ENCODE data around the gene TPCN2. TPM values are rescaled to one million over a fixed set of nuclear protein-coding genes. Genes with fewer than 3 reads are reported as not detected.

TPCN2 gene
- total and polyA plus RNA-seq, 9 of the 15 experiments (the other 6 are each of a cell fraction or from before 2014, with no cell fraction given): 0.66 to 10.2 (median 4.6) TPM

DNA sequence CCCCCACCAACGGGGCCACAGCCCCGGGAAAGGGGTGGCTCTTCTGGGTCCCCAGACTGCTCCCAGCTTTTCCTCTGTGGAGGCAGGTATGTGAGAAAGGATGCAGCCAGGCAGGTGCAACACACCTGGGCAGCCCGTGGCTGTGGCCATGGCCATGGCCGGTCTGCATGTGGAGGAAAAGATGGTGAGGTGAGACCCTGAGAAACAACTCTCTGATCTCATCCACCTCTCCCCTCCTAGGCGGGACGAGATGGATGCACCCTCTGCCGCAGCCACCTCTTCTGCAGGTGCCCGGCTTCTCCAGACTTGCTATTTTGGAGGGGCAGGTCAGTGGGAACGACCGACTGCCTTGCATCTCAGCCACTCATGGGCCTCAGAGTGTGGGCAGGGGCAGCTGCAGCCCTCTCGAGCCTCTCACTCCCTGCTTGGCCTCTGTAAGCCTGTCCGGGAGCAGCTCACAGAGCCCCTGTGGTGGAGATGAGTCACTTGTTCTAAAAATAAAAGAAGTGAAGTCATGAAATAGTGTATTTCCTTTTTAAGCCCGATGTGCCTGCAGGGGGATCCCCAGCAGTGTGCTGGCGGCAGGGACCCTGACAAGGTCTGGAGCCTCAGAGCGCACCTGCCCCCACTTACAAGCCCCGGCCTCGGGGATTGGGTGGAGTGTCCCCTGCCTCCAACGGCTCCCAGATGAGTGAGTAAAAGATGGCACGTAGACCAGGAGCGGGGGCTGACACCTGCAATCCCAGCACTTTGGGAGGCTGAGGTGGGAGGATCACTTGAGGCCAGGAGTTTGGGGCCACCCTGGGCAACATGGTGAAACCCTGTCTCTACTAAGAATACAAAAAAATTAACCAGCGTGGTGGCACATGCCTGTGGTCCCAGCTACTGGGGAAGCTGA, 117.7 kb downstream of the TPCN2 start (continued):
- no peak for TF ChIP-seq ZHX1 (conservative IDR thresholded peaks at IDR 0.05; ENCODE audit: low read length)
- peak; percentile 95 for TF ChIP-seq MEF2A (IDR thresholded peaks at IDR 0.05; ENCODE audit: control insufficient read depth, low read depth, low read length)
- TF ChIP-seq STAT6 (CRISPR knock-in tag; IDR thresholded peaks at IDR 0.05): no peak
- peak; percentile 88 for TF ChIP-seq JUND (IDR thresholded peaks at IDR 0.05; ENCODE audit: borderline replicate concordance, low read depth, low read length)
- peak; percentile 81; the same call in 2 of the 3 replicates for TF ChIP-seq JUND (tag; IDR thresholded peaks at IDR 0.05; ENCODE audit: borderline replicate concordance, low read depth, low read length)
- TF ChIP-seq ELF4 (CRISPR knock-in tag; IDR thresholded peaks at IDR 0.05): no peak
- peak; percentile 71 for TF ChIP-seq ATF7 (IDR thresholded peaks at IDR 0.05)
- TF ChIP-seq ATF3 (IDR thresholded peaks at IDR 0.05): peak; percentile 92
- peak; percentile 60; the same call in 1 of the 2 replicates for TF ChIP-seq ATF3 (CRISPR knock-in tag; conservative IDR thresholded peaks at IDR 0.05)
- peak in 1 of 2 experiments; percentile 83; a peak in 1 of 4 replicates for TF ChIP-seq SRF (CRISPR knock-in tag; IDR thresholded peaks at IDR 0.05)
- TF ChIP-seq EZH2 (IDR thresholded peaks at IDR 0.05; ENCODE audit: borderline replicate concordance, low read depth, low read length): no peak

Data from K562 (cell line).